Measurements from ENCODE around the gene SENP7. TPM values are rescaled to one million over a fixed set of nuclear protein-coding genes. Genes with fewer than 3 reads are reported as not detected.
A peak's percentile ranks its signal among the peaks of the same experiment; 100 is the strongest.
"Not testable (repeated sequence)": the region's sequence is repeated elsewhere in the genome, so short reads cannot be mapped to it uniquely, and the experiment has no call there.

SENP7 gene
- total RNA-seq, 1 donor from 2014 or later: 15.7 TPM

- Mint-ChIP-seq H3K27ac (ENCODE audit: unreplicated experiment) (peak overlapping the region; percentile 54), H3K4me1 (ENCODE audit: low read depth) (no peaks in the 10 kb centered on the region), H3K9me3 (ENCODE audit: low read depth) (peaks cover 9% of the 10 kb centered on the region), H3K27me3 (ENCODE audit: low read depth) (no peaks in the 10 kb centered on the region), H3K36me3 (ENCODE audit: low read depth) (peaks cover 15% of the 10 kb centered on the region), H3K4me3 (ENCODE audit: unreplicated experiment) (no peak overlapping the region)
- no peak for TF ChIP-seq CTCF (IDR thresholded peaks at IDR 0.05)
- DNase-seq (ENCODE audit: low spot score): no peak
Measured at GRCh38 chr3:101453961-101454360, 59.1 kb downstream of the SENP7 start.

- not testable (repeated sequence) for H3K27me3 Mint-ChIP-seq (ENCODE audit: low read depth); DNase-seq (ENCODE audit: low spot score); H3K4me1 Mint-ChIP-seq (ENCODE audit: low read depth); H3K4me3 Mint-ChIP-seq (ENCODE audit: unreplicated experiment); H3K27ac Mint-ChIP-seq (ENCODE audit: unreplicated experiment)
- Mint-ChIP-seq H3K9me3 (ENCODE audit: low read depth) (peaks cover 34% of the 10 kb centered on the region), H3K36me3 (ENCODE audit: low read depth) (peaks cover 22% of the 10 kb centered on the region)
Measured at GRCh38 chr3:101438641-101439040, 74.4 kb downstream of the SENP7 start.

- H3K27me3 Mint-ChIP-seq (ENCODE audit: low read depth): no peaks in the 10 kb centered on the region
- H3K4me3 Mint-ChIP-seq (ENCODE audit: unreplicated experiment): no peak overlapping the region
- H3K9me3 Mint-ChIP-seq (ENCODE audit: low read depth): peaks cover 52% of the 10 kb centered on the region
- peaks cover 20% of the 10 kb centered on the region for H3K36me3 Mint-ChIP-seq (ENCODE audit: low read depth)
- H3K27ac Mint-ChIP-seq (ENCODE audit: unreplicated experiment): no peak overlapping the region
- no peak for DNase-seq (ENCODE audit: low spot score)
- TF ChIP-seq CTCF (IDR thresholded peaks at IDR 0.05): no peak
- no peaks in the 10 kb centered on the region for H3K4me1 Mint-ChIP-seq (ENCODE audit: low read depth)
Measured at GRCh38 chr3:101433652-101434051, 79.4 kb downstream of the SENP7 start.

GRCh38 chr3:101423984-101424888 is 88.8 kb downstream of the SENP7 start:
- H3K4me3 Mint-ChIP-seq (ENCODE audit: unreplicated experiment): no peak overlapping the region
- H3K36me3 Mint-ChIP-seq (ENCODE audit: low read depth): peaks cover 2% of the 10 kb centered on the region
- peaks cover 12% of the 10 kb centered on the region for H3K9me3 Mint-ChIP-seq (ENCODE audit: low read depth)
- no peak overlapping the region for H3K27ac Mint-ChIP-seq (ENCODE audit: unreplicated experiment)
- no peaks in the 10 kb centered on the region for H3K27me3 Mint-ChIP-seq (ENCODE audit: low read depth)
- H3K4me1 Mint-ChIP-seq (ENCODE audit: low read depth): no peaks in the 10 kb centered on the region
- no peak for TF ChIP-seq CTCF (IDR thresholded peaks at IDR 0.05)
- DNase-seq (ENCODE audit: low spot score): no peak

GRCh38 chr3:101418851-101419250 is 94.2 kb downstream of the SENP7 start:
- Mint-ChIP-seq H3K4me3 (ENCODE audit: unreplicated experiment) (no peak overlapping the region), H3K9me3 (ENCODE audit: low read depth) (no peaks in the 10 kb centered on the region), H3K36me3 (ENCODE audit: low read depth) (peaks cover 6% of the 10 kb centered on the region), H3K27ac (ENCODE audit: unreplicated experiment) (no peak overlapping the region), H3K27me3 (ENCODE audit: low read depth) (no peaks in the 10 kb centered on the region), H3K4me1 (ENCODE audit: low read depth) (no peaks in the 10 kb centered on the region)
- TF ChIP-seq CTCF (IDR thresholded peaks at IDR 0.05): no peak
- DNase-seq (ENCODE audit: low spot score): no peak

- Mint-ChIP-seq H3K9me3 (ENCODE audit: low read depth) (peaks cover 4% of the 10 kb centered on the region), H3K4me3 (ENCODE audit: unreplicated experiment) (no peak overlapping the region), H3K4me1 (ENCODE audit: low read depth) (peaks cover 10% of the 10 kb centered on the region), H3K36me3 (ENCODE audit: low read depth) (peaks cover 8% of the 10 kb centered on the region), H3K27me3 (ENCODE audit: low read depth) (no peaks in the 10 kb centered on the region), H3K27ac (ENCODE audit: unreplicated experiment) (no peak overlapping the region)
- TF ChIP-seq CTCF (IDR thresholded peaks at IDR 0.05): no peak
- DNase-seq (ENCODE audit: low spot score): no peak
Measured at GRCh38 chr3:101414121-101414520, 98.9 kb downstream of the SENP7 start.

Measured in chondrocyte (in vitro differentiated cells).